ENCODE results near the gene LIPC.
A peak's percentile ranks its signal among the peaks of the same experiment; 100 is the strongest.

Gene LIPC

DNA sequence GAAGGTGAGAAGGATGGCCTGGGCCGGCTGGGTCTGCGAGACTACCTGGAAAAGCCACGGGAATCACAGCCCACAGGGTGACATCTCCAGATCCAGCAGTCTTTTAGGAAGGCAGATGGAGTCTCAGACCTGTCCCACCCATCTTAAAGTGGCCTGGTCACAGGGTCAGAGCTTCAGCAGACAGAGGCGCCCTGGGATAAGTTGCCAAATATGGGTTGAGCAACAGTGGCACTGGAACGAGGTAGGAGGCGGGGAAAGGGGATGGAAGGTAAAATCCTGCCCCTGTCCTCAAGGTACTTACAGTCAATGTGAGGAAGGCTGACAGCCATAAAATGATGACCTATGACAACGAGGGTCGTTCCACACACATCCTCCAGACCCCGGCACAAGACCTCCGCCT is 80.7 kb downstream of the LIPC start:
- no peak for DNase-seq (ENCODE audit: extremely low read depth in 1 of 2, low read depth in 1 of 2)

DNA sequence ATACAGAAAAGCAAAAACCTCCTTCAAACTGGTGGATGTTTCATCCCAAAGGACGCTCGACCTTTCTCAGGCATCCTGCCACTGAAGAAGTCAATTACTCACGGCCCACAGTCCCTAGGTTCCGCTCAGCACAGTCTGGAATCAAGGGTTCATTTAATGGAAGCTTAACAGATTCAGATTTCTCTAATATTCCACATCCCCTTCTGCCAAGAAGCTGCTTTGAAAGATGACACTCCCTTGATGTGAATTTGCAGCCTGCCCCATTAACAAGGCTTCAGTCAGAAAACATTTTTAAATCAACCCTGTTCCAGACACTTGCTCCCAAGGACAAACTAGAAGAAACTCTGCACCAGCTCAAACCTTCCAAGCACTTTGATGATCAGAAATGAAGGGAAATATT is 81.2 kb downstream of the LIPC start:
- no peak for DNase-seq (ENCODE audit: extremely low read depth in 1 of 2, low read depth in 1 of 2)

DNA sequence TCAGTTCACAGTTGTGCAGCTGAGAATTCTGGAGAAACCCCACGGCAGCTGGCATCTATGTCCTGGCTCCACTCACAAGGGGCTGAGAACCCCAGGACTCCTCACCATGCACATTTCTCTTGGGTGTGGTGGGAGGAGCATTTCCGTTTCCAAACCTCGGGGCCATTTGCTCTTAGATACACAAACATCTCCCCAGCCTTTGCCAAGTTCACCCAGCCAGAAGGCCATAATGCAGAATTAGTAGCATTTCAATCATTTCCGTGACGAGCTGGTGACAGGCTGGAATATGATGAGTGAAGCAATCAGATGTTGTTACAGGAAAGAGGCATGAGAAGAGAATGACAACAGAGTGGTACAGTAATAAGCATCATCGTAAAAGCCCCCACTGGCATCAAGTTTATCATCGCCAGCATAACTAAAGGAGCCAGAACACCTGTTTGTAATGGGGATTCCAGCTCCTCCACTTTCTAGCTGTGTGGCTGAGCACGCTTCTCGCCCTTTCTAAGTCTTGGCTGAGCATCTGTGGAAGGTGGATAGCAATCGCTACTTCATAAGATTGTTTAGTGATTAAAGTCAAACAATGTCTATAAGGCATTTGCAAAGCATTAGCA is 82.0 kb downstream of the LIPC start:
- DNase-seq (ENCODE audit: extremely low read depth in 1 of 2, low read depth in 1 of 2) = no peak

- peak in 1 of 2 donors; percentile 20 for DNase-seq (ENCODE audit: extremely low read depth in 1 of 2, low read depth in 1 of 2)
These were observed 84.0 kb downstream of the LIPC start for GRCh38 chr15:58515807-58516206.

DNA sequence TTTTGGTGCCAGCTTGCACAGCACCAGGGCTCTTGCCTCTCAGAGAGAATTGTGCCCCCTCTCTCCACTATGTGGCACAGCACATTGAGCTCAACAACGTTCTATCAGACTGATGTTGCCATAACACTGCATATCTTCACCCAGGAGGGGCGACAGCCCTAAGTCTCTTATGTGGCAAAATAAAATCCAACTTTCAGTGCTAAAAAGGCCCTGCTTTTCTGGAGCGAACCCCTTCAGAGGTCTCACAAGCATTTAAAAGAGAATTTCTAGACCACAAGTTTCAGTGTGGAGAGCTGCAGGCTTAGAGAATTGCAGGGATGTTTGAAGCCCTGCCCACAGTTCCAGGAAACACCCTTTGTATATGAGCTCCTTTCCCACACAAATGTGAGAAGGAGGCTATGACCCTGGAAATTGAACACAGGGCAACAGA is 85.5 kb downstream of the LIPC start:
- no peak for DNase-seq (ENCODE audit: extremely low read depth in 1 of 2, low read depth in 1 of 2)

- no peak for DNase-seq (ENCODE audit: extremely low read depth in 1 of 2, low read depth in 1 of 2)
These were observed 86.1 kb downstream of the LIPC start for GRCh38 chr15:58517682-58518525.

- DNase-seq (ENCODE audit: extremely low read depth in 1 of 2, low read depth in 1 of 2) = no peak
These were observed 86.8 kb downstream of the LIPC start for GRCh38 chr15:58518626-58519025.

DNA sequence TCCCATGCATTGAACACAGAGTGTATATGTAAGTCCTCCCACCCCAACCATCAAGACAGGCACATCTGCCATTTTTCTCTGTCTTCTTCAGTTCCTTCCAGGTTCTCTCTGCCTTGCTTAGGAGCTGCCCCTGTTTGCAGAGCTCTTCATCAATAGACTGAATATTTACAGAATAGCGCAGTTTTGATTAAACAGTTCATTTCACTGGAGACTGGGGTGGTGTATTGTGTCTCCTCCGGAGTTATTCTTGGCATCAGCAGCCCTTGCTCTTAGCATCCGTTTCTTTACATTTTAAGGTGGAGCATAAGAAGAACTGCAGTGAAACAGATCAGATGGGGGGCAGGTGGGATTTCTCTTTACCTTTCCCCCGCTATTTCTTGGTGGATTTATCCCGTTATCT is 87.7 kb downstream of the LIPC start:
- no peak for DNase-seq (ENCODE audit: extremely low read depth in 1 of 2, low read depth in 1 of 2)

DNA sequence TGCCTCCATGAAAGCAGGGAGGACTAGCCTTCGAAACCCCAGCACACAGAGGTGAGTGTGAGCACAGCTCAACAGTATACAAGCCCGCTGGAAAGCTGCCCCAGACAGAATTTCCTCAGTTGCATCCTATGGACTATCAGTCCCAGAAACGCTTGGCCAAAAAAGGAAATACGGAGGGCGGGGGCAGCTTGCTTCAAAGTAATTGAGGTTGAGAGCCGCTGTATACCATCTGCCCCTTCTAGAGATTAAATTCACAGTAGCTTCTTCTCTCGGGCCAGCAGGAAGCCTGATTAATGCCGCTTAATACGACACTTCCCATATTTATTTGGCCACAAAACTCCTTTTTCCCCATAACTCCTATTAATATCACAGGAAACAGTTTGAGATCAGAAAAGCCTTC is 88.7 kb downstream of the LIPC start:
- no peak for DNase-seq (ENCODE audit: extremely low read depth in 1 of 2, low read depth in 1 of 2)

DNA sequence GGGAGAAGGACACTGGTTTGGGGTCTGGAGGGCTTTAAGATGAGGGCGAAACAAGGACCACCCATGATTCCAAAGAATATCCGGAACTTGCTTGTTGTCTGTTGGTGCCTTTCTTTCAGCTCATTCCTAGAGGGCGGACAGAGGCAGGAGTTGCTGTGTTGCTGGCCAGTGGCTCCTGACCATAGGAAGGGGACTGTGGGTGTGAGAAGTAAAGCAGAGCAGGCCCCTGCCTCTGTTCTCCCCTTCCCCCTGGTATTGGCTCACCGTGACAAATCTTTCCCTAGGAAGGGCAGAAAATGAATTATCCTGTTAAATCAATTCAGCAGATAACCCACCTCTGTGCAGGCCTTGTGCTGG is 89.1 kb downstream of the LIPC start:
- no peak for DNase-seq (ENCODE audit: extremely low read depth in 1 of 2, low read depth in 1 of 2)

- DNase-seq (ENCODE audit: extremely low read depth in 1 of 2, low read depth in 1 of 2) = no peak
These were observed 89.7 kb downstream of the LIPC start for GRCh38 chr15:58521293-58521991.

DNA sequence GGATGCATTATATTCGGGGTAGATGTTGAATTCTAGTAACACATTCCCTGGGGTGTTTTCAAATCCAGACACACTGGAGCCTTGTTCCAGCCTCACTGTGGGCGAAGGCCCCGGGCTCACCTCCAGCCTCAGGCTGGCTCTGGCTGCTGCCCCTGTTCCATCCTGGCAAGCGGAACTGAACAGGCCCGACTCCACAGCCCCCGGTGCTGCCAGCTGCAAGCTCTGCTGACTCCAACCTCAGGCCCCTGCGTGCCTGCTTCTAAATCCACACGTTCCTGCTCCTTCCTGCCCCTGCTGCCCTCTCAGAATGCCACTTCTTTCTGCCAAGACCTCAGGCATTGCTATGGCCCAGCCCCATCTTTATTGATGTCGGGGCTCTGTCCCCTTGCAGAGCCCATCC is 90.6 kb downstream of the LIPC start:
- DNase-seq (ENCODE audit: extremely low read depth in 1 of 2, low read depth in 1 of 2) = no peak

DNA sequence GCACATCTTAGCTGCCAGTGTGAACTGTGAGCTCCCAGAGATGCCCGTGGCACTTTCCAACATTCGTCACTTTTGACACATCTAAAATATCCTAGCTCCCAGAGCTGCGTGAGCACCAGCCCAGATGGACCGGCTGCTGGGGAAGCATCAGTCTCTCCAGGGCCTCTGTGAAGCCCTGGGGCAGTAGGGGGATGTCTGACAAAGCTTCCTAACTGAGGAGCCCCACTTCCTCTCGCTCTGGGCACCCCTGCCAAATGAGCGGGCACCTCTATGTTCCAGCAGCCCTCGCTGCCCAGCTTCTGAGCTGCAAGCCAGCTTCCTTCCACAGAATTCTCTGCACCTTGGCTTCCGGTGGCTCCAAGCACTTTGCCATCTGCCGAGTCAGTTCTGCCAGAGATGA is 91.1 kb downstream of the LIPC start:
- DNase-seq (ENCODE audit: extremely low read depth in 1 of 2, low read depth in 1 of 2) = no peak

DNA sequence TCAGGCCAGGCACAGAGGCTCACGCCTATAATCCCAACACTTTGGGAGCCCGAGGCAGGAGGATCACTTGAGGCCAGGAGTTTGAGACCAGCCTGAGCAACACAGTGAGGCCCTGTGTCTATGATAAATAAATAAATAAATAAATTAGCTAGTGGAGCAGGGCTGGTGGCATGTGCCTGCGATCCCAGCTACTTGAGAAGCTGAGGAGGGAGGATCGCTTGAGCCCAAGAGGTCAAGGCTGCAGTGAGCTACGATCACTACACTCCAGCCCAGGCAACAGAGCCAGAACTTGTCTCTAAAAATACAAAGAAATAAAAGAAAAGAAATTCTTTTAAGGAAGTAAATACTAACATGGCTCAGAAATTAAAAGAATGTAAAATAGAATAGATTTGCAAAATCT is 91.8 kb downstream of the LIPC start:
- DNase-seq (ENCODE audit: extremely low read depth in 1 of 2, low read depth in 1 of 2) = no peak

- DNase-seq (ENCODE audit: extremely low read depth in 1 of 2, low read depth in 1 of 2) = no peak
These were observed 92.5 kb downstream of the LIPC start for GRCh38 chr15:58524247-58524646.

DNA sequence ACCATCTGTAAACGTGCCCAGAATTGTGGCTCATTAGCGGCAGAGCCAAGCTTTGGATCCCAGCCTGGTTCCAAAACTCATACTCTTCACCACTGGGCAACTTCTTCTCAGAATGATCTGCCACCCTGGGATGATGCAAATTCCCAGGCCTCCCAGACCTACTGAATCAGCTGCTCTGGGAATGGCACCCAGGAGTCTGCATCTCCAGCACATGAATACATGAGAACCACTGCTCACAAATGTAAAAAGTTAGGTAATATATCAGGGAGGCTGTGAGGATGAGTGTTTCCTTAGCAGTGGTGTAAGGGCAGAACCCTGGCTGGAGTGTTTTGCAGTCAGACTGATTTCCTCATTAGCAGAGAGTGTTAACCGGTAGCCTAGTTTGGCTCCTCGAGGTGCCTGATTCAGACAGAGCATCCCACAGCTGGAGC is 94.2 kb downstream of the LIPC start:
- DNase-seq (ENCODE audit: extremely low read depth in 1 of 2, low read depth in 1 of 2) = no peak

- DNase-seq (ENCODE audit: extremely low read depth in 1 of 2, low read depth in 1 of 2) = no peak
These were observed 94.9 kb downstream of the LIPC start for GRCh38 chr15:58526647-58527192.

- no peak for DNase-seq (ENCODE audit: extremely low read depth in 1 of 2, low read depth in 1 of 2)
These were observed 95.9 kb downstream of the LIPC start for GRCh38 chr15:58527573-58528187.

GRCh38 chr15:58528188-58528870 is 96.5 kb downstream of the LIPC start:
- DNase-seq (ENCODE audit: extremely low read depth in 1 of 2, low read depth in 1 of 2) = no peak

DNA sequence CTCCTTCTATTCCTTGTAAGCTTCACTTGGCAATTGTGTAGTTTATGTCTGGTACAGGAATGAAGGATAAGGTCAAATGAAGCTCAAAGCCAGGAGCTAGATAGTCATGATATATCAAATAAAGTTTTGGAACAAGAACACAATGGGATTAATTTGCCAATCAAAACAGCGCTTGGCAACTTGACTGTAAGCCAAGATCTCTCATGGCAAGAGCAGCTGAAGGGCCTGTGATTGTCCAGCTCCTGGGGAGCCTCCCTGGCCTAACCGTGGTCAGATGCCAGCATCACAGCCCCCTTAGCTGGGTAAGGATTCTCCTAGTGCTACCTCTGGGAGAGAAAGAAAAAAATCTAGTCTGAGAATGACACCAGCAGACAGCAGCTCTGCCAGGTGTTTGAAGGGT is 97.2 kb downstream of the LIPC start:
- DNase-seq (ENCODE audit: extremely low read depth in 1 of 2, low read depth in 1 of 2) = no peak
